ENCODE results near the gene TEX44.
"Not testable (repeated sequence)": the region's sequence is repeated elsewhere in the genome, so short reads cannot be mapped to it uniquely, and the experiment has no call there.

The TEX44 gene

GRCh38 chr2:231575612-231576256 lies 16.9 kb upstream of the TEX44 start:
- no peak overlapping the region for H3K4me3 ChIP-seq (ENCODE audit: low read depth, low read length)
- no peaks in the 10 kb centered on the region for H3K4me1 ChIP-seq (ENCODE audit: control insufficient read depth, insufficient read depth, low read length)
- no peaks in the 10 kb centered on the region for H3K9me3 ChIP-seq (ENCODE audit: control insufficient read depth, insufficient read depth, low read depth, low read length)
- POLR2A ChIA-PET: no interaction called here
- peak; percentile 78 for TF ChIP-seq EGR2 (tag by site-specific recombination; IDR thresholded peaks at IDR 0.05; ENCODE audit: low read depth)
- no peak for TF ChIP-seq ZNF266 (tag by site-specific recombination; IDR thresholded peaks at IDR 0.05; ENCODE audit: low read depth)
- TF ChIP-seq SCRT2 (tag by site-specific recombination; IDR thresholded peaks at IDR 0.05): no peak
- CTCF ChIA-PET: interaction anchor here (1.1 to 1.9 kb wide), 2 partner anchors 12 to 26 kb away, joined by 3 to 6 read pairs; no protein-coding TSS in a partner anchor
- no peaks in the 10 kb centered on the region for H3K36me3 ChIP-seq (ENCODE audit: control insufficient read depth in 2 of 2, insufficient read depth in 1 of 2, low read length in 2 of 2)
- H3K27ac ChIP-seq (ENCODE audit: extremely low read depth, low read depth, low read length): no peak overlapping the region

GRCh38 chr2:231576465-231576864 lies 16.2 kb upstream of the TEX44 start:
- POLR2A ChIA-PET: no interaction called here
- Histone ChIP-seq H3K4me3 (ENCODE audit: low read depth, low read length) (no peak overlapping the region), H3K27ac (ENCODE audit: extremely low read depth, low read depth, low read length) (no peak overlapping the region), H3K4me1 (ENCODE audit: control insufficient read depth, insufficient read depth, low read length) (no peaks in the 10 kb centered on the region), H3K36me3 (ENCODE audit: control insufficient read depth in 2 of 2, insufficient read depth in 1 of 2, low read length in 2 of 2) (no peaks in the 10 kb centered on the region), H3K9me3 (ENCODE audit: control insufficient read depth, insufficient read depth, low read depth, low read length) (no peaks in the 10 kb centered on the region)
- CTCF ChIA-PET: no interaction called here
- TF ChIP-seq ZNF792 (tag by site-specific recombination; IDR thresholded peaks at IDR 0.05) (no peak), ZBTB48 (tag by site-specific recombination; IDR thresholded peaks at IDR 0.05) (no peak), ZNF600 (tag by site-specific recombination; IDR thresholded peaks at IDR 0.05) (no peak), ZNF596 (tag by site-specific recombination; IDR thresholded peaks at IDR 0.05) (no peak), ZNF670 (tag by site-specific recombination; IDR thresholded peaks at IDR 0.05; ENCODE audit: low read depth) (no peak)

- ChIA-PET POLR2A (interaction anchor here (0.7 kb wide), 1 partner anchor 150 kb away, joined by 4 read pairs; no protein-coding TSS in a partner anchor), CTCF (interaction anchor here (0.6 to 0.8 kb wide), 2 partner anchors 20 to 23 kb away, joined by 3 read pairs; no protein-coding TSS in a partner anchor)
- H3K4me1 ChIP-seq (ENCODE audit: control insufficient read depth, insufficient read depth, low read length); H3K36me3 ChIP-seq (ENCODE audit: control insufficient read depth in 2 of 2, insufficient read depth in 1 of 2, low read length in 2 of 2); H3K27ac ChIP-seq (ENCODE audit: extremely low read depth, low read depth, low read length); H3K9me3 ChIP-seq (ENCODE audit: control insufficient read depth, insufficient read depth, low read depth, low read length); H3K4me3 ChIP-seq (ENCODE audit: low read depth, low read length): not testable (repeated sequence)
- peak; percentile 86 for TF ChIP-seq ZNF513 (tag by site-specific recombination; IDR thresholded peaks at IDR 0.05)
Observed at GRCh38 chr2:231578655-231579054, 14.0 kb upstream of the TEX44 start.

- POLR2A ChIA-PET: no interaction called here
- no peaks in the 10 kb centered on the region for H3K36me3 ChIP-seq (ENCODE audit: control insufficient read depth in 2 of 2, insufficient read depth in 1 of 2, low read length in 2 of 2)
- no peak overlapping the region for H3K4me3 ChIP-seq (ENCODE audit: low read depth, low read length)
- no peak overlapping the region for H3K27ac ChIP-seq (ENCODE audit: extremely low read depth, low read depth, low read length)
- no peaks in the 10 kb centered on the region for H3K4me1 ChIP-seq (ENCODE audit: control insufficient read depth, insufficient read depth, low read length)
- peak; percentile 51; the same call in 1 of the 2 replicates for TF ChIP-seq REST (tag by site-specific recombination; IDR thresholded peaks at IDR 0.05)
- peak; percentile 97 for TF ChIP-seq ZNF513 (tag by site-specific recombination; IDR thresholded peaks at IDR 0.05)
- TF ChIP-seq KLF16 (tag by site-specific recombination; IDR thresholded peaks at IDR 0.05): no peak
- no peak for TF ChIP-seq ZSCAN4 (tag by site-specific recombination; IDR thresholded peaks at IDR 0.05)
- CTCF ChIA-PET: no interaction called here
- H3K9me3 ChIP-seq (ENCODE audit: control insufficient read depth, insufficient read depth, low read depth, low read length): no peaks in the 10 kb centered on the region
Observed at GRCh38 chr2:231579560-231579959, 13.1 kb upstream of the TEX44 start.
